Lung (tissue), 12 donors: ENCODE measurements around the gene TMEM190. TPM values are rescaled to one million over a fixed set of nuclear protein-coding genes. Genes with fewer than 3 reads are reported as not detected.

Source experiments
- ATAC-seq: fragments of 200-7000 bp; cut with Tn5 transposase; one replicate; pipeline ENCODE4 v1.9.1; 2020; ENCODE audit warnings: moderate number of reproducible peaks; ENCODE audit not compliant: insufficient read depth, low FRiP score
- DNase-seq, 3 donors: peaks; one replicate each; pipeline ENCODE4 v3.0.0-alpha.2; 2013 to 2017
- H3K27ac ChIP-seq, 2 donors: one replicate each; pipeline ENCODE4 v1.5.1; 2013; ENCODE audit warnings: mild to moderate bottlenecking in 2 of 2, moderate library complexity in 2 of 2, control low read depth in 1 of 2, inconsistent platforms in 1 of 2, low read depth in 1 of 2, low read length in 1 of 2
- H3K27me3 ChIP-seq, 3 donors: one replicate each; pipeline ENCODE4 v1.5.1; 2013; ENCODE audit warnings: low read length in 2 of 3; ENCODE audit not compliant: control insufficient read depth in 3 of 3, insufficient read depth in 3 of 3
- H3K36me3 ChIP-seq, 4 donors: one replicate each; pipeline ENCODE4 v1.5.1; 2013; ENCODE audit warnings: low read length in 4 of 4, mild to moderate bottlenecking in 1 of 4, moderate library complexity in 1 of 4; ENCODE audit not compliant: control insufficient read depth in 4 of 4, insufficient read depth in 4 of 4
- H3K4me1 ChIP-seq, 5 donors: one replicate each; pipeline ENCODE4 v1.5.1; 2013; ENCODE audit warnings: low read length in 5 of 5, mild to moderate bottlenecking in 2 of 5, moderate library complexity in 1 of 5; ENCODE audit not compliant: control insufficient read depth in 5 of 5, insufficient read depth in 5 of 5
- H3K4me3 ChIP-seq: one replicate; pipeline ENCODE4 v1.5.1; 2013; ENCODE audit warnings: mild to moderate bottlenecking, control low read depth, moderate library complexity
- H3K9ac ChIP-seq, 2 donors: one replicate each; pipeline ENCODE4 v1.5.1; 2013; ENCODE audit warnings: low read length in 2 of 2, control low read depth in 1 of 2; ENCODE audit not compliant: insufficient read depth in 1 of 2
- H3K9me3 ChIP-seq, 4 donors: one replicate each; pipeline ENCODE4 v1.5.1; 2013; ENCODE audit warnings: low read length in 3 of 4, mild to moderate bottlenecking in 1 of 4, moderate library complexity in 1 of 4; ENCODE audit not compliant: control insufficient read depth in 4 of 4, insufficient read depth in 3 of 4
- WGBS, 2 donors: extraction: QIAGEN DNeasy Blood & Tissue Kit; methylation state at CpG; one replicate each; pipeline ENCODE4 v1.1.7; 2013; 5-methylcytosine and 5-hydroxymethylcytosine counted together
- polyA plus RNA-seq, 2 donors: library from polyadenylated mRNA; stranded (reverse); fragments of 200-250 nt; gene quantifications; one replicate each; pipeline ENCODE4 v1.2.1, GENCODE V29; 2013
- total RNA-seq, 2 donors: library from RNA; depleted of rRNA in 1 of 2; stranded (reverse); fragments of >200 nt in 1 of 2; gene quantifications; one replicate each; pipeline ENCODE4 v1.2.1, GENCODE V29; 2014 to 2021
- TF ChIP-seq, protein P1 (sequence below): IDR thresholded peaks from 2 replicates; pipeline ENCODE4 v1.5.1; 2012; ENCODE audit warnings: mild to moderate bottlenecking; ENCODE audit errors: control extremely low read depth, extremely low read depth
- donor health status: control.
- donor health status: control.
- donor health status: Bipolar disorder and iron deficiency.
- donor health status: healthy.
- donor health status: DM: yes; HTN: yes; CAD: no.

Gene TMEM190
- total and polyA plus RNA-seq, 4 donors: 14.3 to 106 (median 62.5) TPM

- Histone ChIP-seq H3K27me3 (peaks cover 0 to 32% (median 26%) of the 10 kb centered on the region in 3 donors), H3K27ac (no peak overlapping the region), H3K36me3 (peaks cover 0 to 10% (median 0%) of the 10 kb centered on the region in 4 donors), H3K9ac (no peak overlapping the region), H3K4me3 (no peak overlapping the region), H3K9me3 (peaks cover 0 to 3% (median 0%) of the 10 kb centered on the region in 4 donors), H3K4me1 (peaks cover 0 to 18% (median 3%) of the 10 kb centered on the region in 5 donors)
- ATAC-seq (no peak), DNase-seq (no peak)
- TF ChIP-seq, protein P1, sequence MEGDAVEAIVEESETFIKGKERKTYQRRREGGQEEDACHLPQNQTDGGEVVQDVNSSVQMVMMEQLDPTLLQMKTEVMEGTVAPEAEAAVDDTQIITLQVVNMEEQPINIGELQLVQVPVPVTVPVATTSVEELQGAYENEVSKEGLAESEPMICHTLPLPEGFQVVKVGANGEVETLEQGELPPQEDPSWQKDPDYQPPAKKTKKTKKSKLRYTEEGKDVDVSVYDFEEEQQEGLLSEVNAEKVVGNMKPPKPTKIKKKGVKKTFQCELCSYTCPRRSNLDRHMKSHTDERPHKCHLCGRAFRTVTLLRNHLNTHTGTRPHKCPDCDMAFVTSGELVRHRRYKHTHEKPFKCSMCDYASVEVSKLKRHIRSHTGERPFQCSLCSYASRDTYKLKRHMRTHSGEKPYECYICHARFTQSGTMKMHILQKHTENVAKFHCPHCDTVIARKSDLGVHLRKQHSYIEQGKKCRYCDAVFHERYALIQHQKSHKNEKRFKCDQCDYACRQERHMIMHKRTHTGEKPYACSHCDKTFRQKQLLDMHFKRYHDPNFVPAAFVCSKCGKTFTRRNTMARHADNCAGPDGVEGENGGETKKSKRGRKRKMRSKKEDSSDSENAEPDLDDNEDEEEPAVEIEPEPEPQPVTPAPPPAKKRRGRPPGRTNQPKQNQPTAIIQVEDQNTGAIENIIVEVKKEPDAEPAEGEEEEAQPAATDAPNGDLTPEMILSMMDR: no peak
- 58 to 60% methylated on average over 11 of the region's 11 CpGs for WGBS, 2 donors
These were observed 25.9 kb upstream of the TMEM190 start for GRCh38 chr19:55350620-55351315.

- peaks cover 0 to 3% (median 0%) of the 10 kb centered on the region in 4 donors for H3K36me3 ChIP-seq
- peaks cover 0 to 18% (median 3%) of the 10 kb centered on the region in 5 donors for H3K4me1 ChIP-seq
- H3K9me3 ChIP-seq: peaks cover 0 to 3% (median 0%) of the 10 kb centered on the region in 4 donors
- ATAC-seq: no peak
- no peak overlapping the region for H3K9ac ChIP-seq
- H3K4me3 ChIP-seq: no peak overlapping the region
- H3K27me3 ChIP-seq: peaks cover 0 to 45% (median 26%) of the 10 kb centered on the region in 3 donors
- H3K27ac ChIP-seq: no peak overlapping the region
- TF ChIP-seq, protein P1: no peak
- 42 to 54% methylated on average over 6 of the region's 6 CpGs for WGBS, 2 donors
- DNase-seq: no peak
These were observed 24.6 kb upstream of the TMEM190 start for GRCh38 chr19:55352040-55352439.

GRCh38 chr19:55352549-55353145, 24.0 kb upstream of the TMEM190 start:
- Histone ChIP-seq H3K27me3 (peaks cover 0 to 45% (median 26%) of the 10 kb centered on the region in 3 donors), H3K36me3 (no peaks in the 10 kb centered on the region), H3K9ac (no peak overlapping the region), H3K27ac (no peak overlapping the region), H3K4me1 (peaks cover 0 to 18% (median 3%) of the 10 kb centered on the region in 5 donors), H3K9me3 (peaks cover 0 to 3% (median 0%) of the 10 kb centered on the region in 4 donors), H3K4me3 (no peak overlapping the region)
- WGBS, 2 donors: 55 to 69% methylated on average over 25 of the region's 25 CpGs
- ATAC-seq (no peak), DNase-seq (no peak)
- TF ChIP-seq, protein P1: no peak
